Subcutaneous abdominal adipose tissue (tissue), 5 donors: Measurements from ENCODE around the gene ZFP36.

Source experiments
- H3K27ac ChIP-seq: one replicate; pipeline ENCODE4 v1.7.0; 2013; ENCODE audit warnings: low read depth, mild to moderate bottlenecking, inconsistent platforms, low read length, moderate library complexity
- H3K27me3 ChIP-seq, 5 donors: one replicate each; pipeline ENCODE4 v1.7.0; 2013; ENCODE audit warnings: low read length in 5 of 5, inconsistent platforms in 1 of 5; ENCODE audit not compliant: control insufficient read depth in 5 of 5, insufficient read depth in 4 of 5
- H3K36me3 ChIP-seq, 5 donors: one replicate each; pipeline ENCODE4 v1.7.0; 2013; ENCODE audit warnings: low read length in 5 of 5; ENCODE audit not compliant: control insufficient read depth in 5 of 5, insufficient read depth in 5 of 5
- H3K4me1 ChIP-seq, 5 donors: one replicate each; pipeline ENCODE4 v1.7.0; 2013; ENCODE audit warnings: low read length in 5 of 5, mild to moderate bottlenecking in 3 of 5, moderate library complexity in 1 of 5; ENCODE audit not compliant: control insufficient read depth in 5 of 5, insufficient read depth in 5 of 5
- H3K4me3 ChIP-seq, 5 donors: one replicate each; pipeline ENCODE4 v1.7.0; 2013; ENCODE audit warnings: low read length in 5 of 5, low read depth in 1 of 5
- H3K9ac ChIP-seq, 5 donors: one replicate each; pipeline ENCODE4 v1.7.0; 2013; ENCODE audit warnings: low read length in 5 of 5, mild to moderate bottlenecking in 4 of 5, moderate library complexity in 3 of 5
- H3K9me3 ChIP-seq, 5 donors: one replicate each; pipeline ENCODE4 v1.7.0; 2013; ENCODE audit warnings: low read length in 5 of 5; ENCODE audit not compliant: control insufficient read depth in 5 of 5
- donor health status: healthy.
- donor health status: healthy.
- donor health status: healthy.
- donor health status: healthy.
- donor health status: healthy.

ZFP36 gene

GRCh38 chr19:39382991-39383828, 23.4 kb upstream of the ZFP36 start:
- peaks cover 0 to 5% (median 0%) of the 10 kb centered on the region in 5 donors for H3K4me1 ChIP-seq
- H3K4me3 ChIP-seq: no peak overlapping the region
- no peaks in the 10 kb centered on the region for H3K9me3 ChIP-seq
- no peak overlapping the region for H3K27ac ChIP-seq
- peaks cover 13 to 95% (median 92%) of the 10 kb centered on the region in 5 donors for H3K36me3 ChIP-seq
- H3K9ac ChIP-seq: peak overlapping the region in 1 of 5 donors; percentile 37
- no peaks in the 10 kb centered on the region for H3K27me3 ChIP-seq

GRCh38 chr19:39384839-39385568, 21.6 kb upstream of the ZFP36 start:
- Histone ChIP-seq H3K4me1 (peaks cover 0 to 8% (median 6%) of the 10 kb centered on the region in 5 donors), H3K9me3 (no peaks in the 10 kb centered on the region), H3K27me3 (no peaks in the 10 kb centered on the region), H3K4me3 (no peak overlapping the region), H3K9ac (peak overlapping the region in 1 of 5 donors; percentile 5), H3K36me3 (peaks cover 13 to 93% (median 90%) of the 10 kb centered on the region in 5 donors), H3K27ac (no peak overlapping the region)

DNA sequence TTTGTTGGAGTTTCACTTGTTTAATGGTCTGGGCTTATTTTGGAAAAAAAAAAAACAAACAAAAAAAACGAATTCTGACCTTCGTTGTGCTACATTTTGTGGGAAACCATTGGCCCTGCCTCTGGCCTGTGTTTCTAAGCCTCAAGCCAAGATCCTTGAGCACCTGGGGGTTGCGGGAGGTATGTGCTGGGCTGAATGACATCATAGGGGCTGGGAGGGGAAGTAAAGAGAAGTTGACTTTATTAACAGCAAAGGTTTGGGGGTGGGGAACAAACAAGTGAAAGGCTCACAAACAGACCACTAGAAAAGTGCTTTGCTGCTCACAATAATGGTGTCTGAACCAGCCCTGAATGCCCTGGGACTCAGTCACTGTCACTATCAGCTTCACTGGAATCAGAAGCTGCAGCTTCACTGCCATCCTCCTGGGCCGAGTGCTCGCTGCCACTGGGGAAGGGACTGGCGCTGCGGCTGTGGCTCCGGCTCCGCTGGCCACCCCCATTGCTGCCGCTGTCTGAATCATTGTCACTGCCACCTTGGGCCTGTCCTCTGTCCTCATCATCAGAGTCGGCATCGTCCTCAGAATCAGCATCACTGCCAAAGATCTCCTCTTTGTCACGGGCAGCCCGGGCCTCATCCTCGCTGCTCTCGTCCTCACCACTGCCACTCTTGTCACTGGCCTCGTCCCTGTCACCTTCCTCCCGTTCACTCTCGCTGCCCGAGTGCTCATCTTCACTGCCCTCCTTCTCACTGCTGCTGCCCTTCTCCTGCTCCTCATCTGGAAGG, 20.8 kb upstream of the ZFP36 start:
- Histone ChIP-seq H3K4me1 (peaks cover 0 to 15% (median 12%) of the 10 kb centered on the region in 5 donors), H3K27ac (no peak overlapping the region), H3K9me3 (no peaks in the 10 kb centered on the region), H3K4me3 (no peak overlapping the region), H3K9ac (no peak overlapping the region), H3K27me3 (no peaks in the 10 kb centered on the region), H3K36me3 (peaks cover 10 to 85% (median 82%) of the 10 kb centered on the region in 5 donors)

GRCh38 chr19:39386557-39386956, 20.1 kb upstream of the ZFP36 start:
- no peaks in the 10 kb centered on the region for H3K27me3 ChIP-seq
- peaks cover 8 to 78% (median 74%) of the 10 kb centered on the region in 5 donors for H3K36me3 ChIP-seq
- no peak overlapping the region for H3K9ac ChIP-seq
- no peak overlapping the region for H3K27ac ChIP-seq
- H3K4me1 ChIP-seq: peaks cover 0 to 19% (median 15%) of the 10 kb centered on the region in 5 donors
- no peaks in the 10 kb centered on the region for H3K9me3 ChIP-seq
- no peak overlapping the region for H3K4me3 ChIP-seq

- Histone ChIP-seq H3K4me1 (peaks cover 0 to 27% (median 25%) of the 10 kb centered on the region in 5 donors), H3K9ac (no peak overlapping the region), H3K27me3 (no peaks in the 10 kb centered on the region), H3K36me3 (peaks cover 5 to 62% (median 57%) of the 10 kb centered on the region in 5 donors), H3K4me3 (no peak overlapping the region), H3K27ac (no peak overlapping the region), H3K9me3 (no peaks in the 10 kb centered on the region)
Measured at GRCh38 chr19:39388657-39389056, 18.0 kb upstream of the ZFP36 start.

DNA sequence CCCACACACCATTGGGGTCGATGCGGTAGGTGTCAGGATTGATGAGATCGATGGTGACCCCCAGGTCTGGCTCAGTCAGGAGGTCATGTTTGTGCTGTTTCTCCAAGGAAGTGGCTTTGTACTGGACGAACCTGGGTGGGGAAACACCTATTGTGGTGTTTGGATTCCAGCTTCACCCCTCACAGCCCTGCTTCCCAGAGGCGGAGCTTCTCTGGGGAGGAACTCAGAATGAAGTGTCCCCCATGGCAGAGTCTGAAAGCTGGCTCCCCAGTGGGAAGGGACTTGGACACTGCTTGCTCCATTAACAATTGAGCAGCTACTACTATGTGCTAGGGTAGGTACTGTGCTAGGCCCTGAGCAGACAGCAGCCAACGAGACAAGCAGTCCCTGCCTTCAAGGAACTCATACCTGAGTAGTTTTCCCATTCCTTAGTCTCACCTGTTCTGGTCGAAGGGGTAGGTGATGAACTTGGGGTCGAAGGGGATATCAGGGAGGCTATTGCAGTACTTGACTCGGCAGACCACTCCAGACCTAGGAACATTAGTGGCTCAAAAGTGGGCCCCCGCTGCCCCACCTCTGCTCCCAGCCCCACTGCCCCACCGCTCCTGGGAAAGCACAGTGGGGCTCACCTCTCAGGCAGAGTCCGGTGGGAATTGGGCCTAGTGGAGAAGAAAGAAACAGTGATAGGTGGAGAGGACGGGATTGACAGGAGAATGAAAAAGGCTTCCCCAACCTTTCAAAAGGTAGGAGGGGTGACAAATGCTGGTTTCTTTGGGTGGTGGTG, 16.8 kb upstream of the ZFP36 start:
- no peaks in the 10 kb centered on the region for H3K27me3 ChIP-seq
- peak overlapping the region; percentile 80 to 99 (median 97) for H3K4me3 ChIP-seq
- H3K4me1 ChIP-seq: peaks cover 0 to 28% (median 25%) of the 10 kb centered on the region in 5 donors
- peak overlapping the region; percentile 68 to 98 (median 95) for H3K9ac ChIP-seq
- H3K9me3 ChIP-seq: no peaks in the 10 kb centered on the region
- peaks cover 5 to 58% (median 57%) of the 10 kb centered on the region in 5 donors for H3K36me3 ChIP-seq
- H3K27ac ChIP-seq: peak overlapping the region; percentile 97

GRCh38 chr19:39390451-39390750, 16.2 kb upstream of the ZFP36 start:
- Histone ChIP-seq H3K27ac (peak overlapping the region; percentile 97), H3K9ac (peak overlapping the region; percentile 68 to 98 (median 95)), H3K4me3 (peak overlapping the region; percentile 80 to 99 (median 97)), H3K4me1 (peaks cover 0 to 28% (median 25%) of the 10 kb centered on the region in 5 donors), H3K27me3 (no peaks in the 10 kb centered on the region), H3K9me3 (no peaks in the 10 kb centered on the region), H3K36me3 (peaks cover 5 to 58% (median 57%) of the 10 kb centered on the region in 5 donors)

GRCh38 chr19:39390751-39391437, 15.8 kb upstream of the ZFP36 start, which contains the start of the genes MED29 and PAF1:
MED29 (plus strand) TSS chr19:39391378; CDS start chr19:39391423, 45 bp downstream.
PAF1 (minus strand) TSS chr19:39391106; CDS start chr19:39390864, 242 bp downstream.
- H3K9me3 ChIP-seq: no peaks in the 10 kb centered on the region
- H3K27me3 ChIP-seq: no peaks in the 10 kb centered on the region
- peak within 1 kb of the TSS; percentile 92 to 99 (median 97) for H3K4me3 ChIP-seq
- peak within 1 kb of the TSS; percentile 68 to 98 (median 95) for H3K9ac ChIP-seq
- peak within 1 kb of the TSS; percentile 97 for H3K27ac ChIP-seq
- H3K36me3 ChIP-seq: peaks cover 5 to 55% (median 55%) of the 10 kb centered on the region in 5 donors
- H3K4me1 ChIP-seq: peaks cover 0 to 28% (median 25%) of the 10 kb centered on the region in 5 donors
